Sigmoid colon (tissue), 7 donors: ENCODE measurements around the gene GGPS1. TPM values are rescaled to one million over a fixed set of nuclear protein-coding genes. Genes with fewer than 3 reads are reported as not detected.

Experiments used
- DNase-seq: peaks from one replicate; pipeline ENCODE4 v3.0.0-alpha.2; 2019
- H3K27ac ChIP-seq, 4 donors: fragments of 200-600 bp; sonication (generic); one replicate each; pipeline ENCODE4 v1.5.1; 2016 to 2019; ENCODE audit warnings: mild to moderate bottlenecking in 1 of 4
- H3K27me3 ChIP-seq, 3 donors: fragments of 200-600 bp; sonication (generic); one replicate each; pipeline ENCODE4 v1.5.1; 2019; ENCODE audit warnings: mild to moderate bottlenecking in 1 of 3
- H3K36me3 ChIP-seq, 4 donors: fragments of 200-600 bp; sonication (generic); one replicate each; pipeline ENCODE4 v1.5.1; 2016 to 2019
- H3K4me1 ChIP-seq, 4 donors: fragments of 200-600 bp; sonication (generic); one replicate each; pipeline ENCODE4 v1.5.1; 2017 to 2019
- H3K4me3 ChIP-seq, 4 donors: fragments of 200-600 bp; sonication (generic); one replicate each; pipeline ENCODE4 v1.5.1; 2017 to 2019; ENCODE audit warnings: mild to moderate bottlenecking in 2 of 4, moderate library complexity in 1 of 4
- H3K9me3 ChIP-seq, 4 donors: fragments of 200-600 bp in 3 of 4; sonication (generic) in 3 of 4; one replicate each; pipeline versions ENCODE4 v1.5.1 to v1.6.1; 2013 to 2019
- EP300 ChIP-seq, 4 donors: sonication (generic); formaldehyde crosslinking; IDR thresholded peaks; one replicate each; pipeline ENCODE4 v1.6.1; 2017; ENCODE audit warnings: antibody characterized with exemption in 4 of 4
- POLR2A ChIP-seq, 2 donors: fragments of 450-650 bp; IDR thresholded peaks; one replicate each; pipeline ENCODE4 v1.6.1; 2016; ENCODE audit warnings: antibody characterized with exemption in 2 of 2, mild to moderate bottlenecking in 2 of 2, moderate library complexity in 2 of 2
- POLR2AphosphoS5 ChIP-seq, 4 donors: sonication (generic); formaldehyde crosslinking; IDR thresholded peaks; one replicate each; pipeline ENCODE4 v1.6.1; 2017; ENCODE audit warnings: antibody characterized with exemption in 4 of 4
- WGBS, 2 donors: extraction: QIAGEN DNeasy Blood & Tissue Kit; methylation state at CpG; one replicate each; pipeline ENCODE4 v1.1.7; 2013; 5-methylcytosine and 5-hydroxymethylcytosine counted together
- intact Hi-C: fragments of 100-400 bp; cut with DNase I; formaldehyde crosslinking; loops from one replicate; pipeline ENCODE4 v1.15.1; 2023
- polyA plus RNA-seq, 3 donors: library from polyadenylated mRNA; stranded (reverse); fragments of 200-250 nt; gene quantifications; one replicate each; pipeline ENCODE4 v1.2.3, GENCODE V29; 2013
- total RNA-seq, 4 donors: library from RNA; depleted of rRNA; stranded (reverse); fragments of >200 nt; gene quantifications; one replicate each; pipeline ENCODE4 v1.1.0, GENCODE V29; 2016
- TF ChIP-seq, protein P1 (sequence below), 4 experiments: fragments of 450-650 bp in 3 of 4; fragments of 200-600 bp in 1 of 4; IDR thresholded peaks; one replicate each; pipeline ENCODE4 v1.5.1; 2016 to 2019; ENCODE audit warnings: antibody characterized with exemption in 4 of 4, mild to moderate bottlenecking in 3 of 4, moderate library complexity in 2 of 4
- donor health status: healthy with polysubstance abuse.
- donor health status: Bipolar disorder and iron deficiency.
- donor health status: healthy.

Gene GGPS1
- total and polyA plus RNA-seq, 7 donors, result 16.6 to 35.7 (median 30.3) TPM

DNA sequence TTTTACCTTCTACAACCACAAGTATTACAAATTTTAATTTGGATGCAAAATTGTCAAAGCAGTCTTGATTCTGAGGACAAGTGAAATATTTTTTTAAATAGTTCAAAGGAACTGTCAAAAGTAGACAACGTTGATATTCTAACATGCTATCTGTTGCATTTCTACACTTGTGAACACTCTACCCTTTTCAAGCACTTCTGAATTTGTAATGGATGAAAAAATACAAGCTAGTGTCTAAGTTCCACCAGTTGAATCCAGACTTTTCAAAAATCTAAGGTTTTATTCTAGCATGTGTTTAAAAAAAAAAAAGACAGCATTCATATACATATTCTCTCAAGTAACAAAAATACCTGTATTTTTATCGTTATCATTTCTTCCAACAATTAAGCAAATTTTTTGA is 2.5 kb upstream of the GGPS1 start:
- TF ChIP-seq, protein P1, sequence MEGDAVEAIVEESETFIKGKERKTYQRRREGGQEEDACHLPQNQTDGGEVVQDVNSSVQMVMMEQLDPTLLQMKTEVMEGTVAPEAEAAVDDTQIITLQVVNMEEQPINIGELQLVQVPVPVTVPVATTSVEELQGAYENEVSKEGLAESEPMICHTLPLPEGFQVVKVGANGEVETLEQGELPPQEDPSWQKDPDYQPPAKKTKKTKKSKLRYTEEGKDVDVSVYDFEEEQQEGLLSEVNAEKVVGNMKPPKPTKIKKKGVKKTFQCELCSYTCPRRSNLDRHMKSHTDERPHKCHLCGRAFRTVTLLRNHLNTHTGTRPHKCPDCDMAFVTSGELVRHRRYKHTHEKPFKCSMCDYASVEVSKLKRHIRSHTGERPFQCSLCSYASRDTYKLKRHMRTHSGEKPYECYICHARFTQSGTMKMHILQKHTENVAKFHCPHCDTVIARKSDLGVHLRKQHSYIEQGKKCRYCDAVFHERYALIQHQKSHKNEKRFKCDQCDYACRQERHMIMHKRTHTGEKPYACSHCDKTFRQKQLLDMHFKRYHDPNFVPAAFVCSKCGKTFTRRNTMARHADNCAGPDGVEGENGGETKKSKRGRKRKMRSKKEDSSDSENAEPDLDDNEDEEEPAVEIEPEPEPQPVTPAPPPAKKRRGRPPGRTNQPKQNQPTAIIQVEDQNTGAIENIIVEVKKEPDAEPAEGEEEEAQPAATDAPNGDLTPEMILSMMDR (IDR thresholded peaks at IDR 0.05), result no peak
- TF ChIP-seq POLR2A (IDR thresholded peaks at IDR 0.05), result no peak
- TF ChIP-seq EP300 (IDR thresholded peaks at IDR 0.05), result no peak
- TF ChIP-seq POLR2AphosphoS5 (IDR thresholded peaks at IDR 0.05), result no peak
- Histone ChIP-seq H3K27me3 (no peaks in the 10 kb centered on the region), H3K4me1 (peaks cover 6 to 65% (median 57%) of the 10 kb centered on the region in 4 donors), H3K4me3 (peak overlapping the region in 1 of 4 donors; percentile 95), H3K9me3 (no peaks in the 10 kb centered on the region), H3K27ac (peak overlapping the region in 2 of 4 donors; percentile 97 to 98), H3K36me3 (no peaks in the 10 kb centered on the region)
- no peak for DNase-seq
- WGBS, 2 donors, result 12 to 27% methylated on average over 2 of the region's 2 CpGs
- intact Hi-C loops, result loop anchor here (5.0 kb wide), 3 partner anchors 54 to 176 kb away; partner anchors contain the start of gene B3GALNT2

GRCh38 chr1:235326719-235327558 is 1.4 kb upstream of the GGPS1 start:
- Histone ChIP-seq H3K27ac (peak overlapping the region; percentile 97 to 98 (median 98)), H3K4me1 (peaks cover 6 to 68% (median 59%) of the 10 kb centered on the region in 4 donors), H3K27me3 (no peaks in the 10 kb centered on the region), H3K4me3 (peak overlapping the region; percentile 80 to 98 (median 90)), H3K9me3 (no peaks in the 10 kb centered on the region), H3K36me3 (no peaks in the 10 kb centered on the region)
- 0% methylated on average over 78 of the region's 78 CpGs for WGBS, 2 donors
- no peak for TF ChIP-seq EP300 (IDR thresholded peaks at IDR 0.05)
- no peak for TF ChIP-seq POLR2AphosphoS5 (IDR thresholded peaks at IDR 0.05)
- TF ChIP-seq, protein P1 (IDR thresholded peaks at IDR 0.05), result no peak
- no peak for TF ChIP-seq POLR2A (IDR thresholded peaks at IDR 0.05)
- intact Hi-C loops, result loop anchor here (5.0 kb wide), 3 partner anchors 55 to 175 kb away; partner anchors contain the start of gene B3GALNT2
- DNase-seq, result peak; percentile 72

- Histone ChIP-seq H3K27ac (peak within 1 kb of the TSS; percentile 97 to 98 (median 98)), H3K9me3 (no peaks in the 10 kb centered on the region), H3K36me3 (no peaks in the 10 kb centered on the region), H3K4me1 (peaks cover 6 to 68% (median 66%) of the 10 kb centered on the region in 4 donors), H3K27me3 (no peaks in the 10 kb centered on the region), H3K4me3 (peak within 1 kb of the TSS; percentile 80 to 98 (median 90))
- 0 to 1% methylated on average over 58 of the region's 58 CpGs for whole genome bisulfite sequencing, 2 donors
- intact Hi-C loops, result loop anchor here (1.0 to 5.0 kb wide), 5 partner anchors 40 to 175 kb away; partner anchors contain the start of genes B3GALNT2, RBM34 and TBCE
- TF ChIP-seq EP300 (IDR thresholded peaks at IDR 0.05) (no peak), POLR2A (IDR thresholded peaks at IDR 0.05) (peak; percentile 72 to 84), POLR2AphosphoS5 (IDR thresholded peaks at IDR 0.05) (peak; percentile 86 to 96 (median 90))
- no peak for DNase-seq
Measured at GRCh38 chr1:235327559-235328270, 655 bp upstream of the GGPS1 start, which contains the start of gene ARID4B. TSS of gene ARID4B (minus strand) at chr1:235328179. CDS start at chr1:235326919, 1,260 bp downstream.

DNA sequence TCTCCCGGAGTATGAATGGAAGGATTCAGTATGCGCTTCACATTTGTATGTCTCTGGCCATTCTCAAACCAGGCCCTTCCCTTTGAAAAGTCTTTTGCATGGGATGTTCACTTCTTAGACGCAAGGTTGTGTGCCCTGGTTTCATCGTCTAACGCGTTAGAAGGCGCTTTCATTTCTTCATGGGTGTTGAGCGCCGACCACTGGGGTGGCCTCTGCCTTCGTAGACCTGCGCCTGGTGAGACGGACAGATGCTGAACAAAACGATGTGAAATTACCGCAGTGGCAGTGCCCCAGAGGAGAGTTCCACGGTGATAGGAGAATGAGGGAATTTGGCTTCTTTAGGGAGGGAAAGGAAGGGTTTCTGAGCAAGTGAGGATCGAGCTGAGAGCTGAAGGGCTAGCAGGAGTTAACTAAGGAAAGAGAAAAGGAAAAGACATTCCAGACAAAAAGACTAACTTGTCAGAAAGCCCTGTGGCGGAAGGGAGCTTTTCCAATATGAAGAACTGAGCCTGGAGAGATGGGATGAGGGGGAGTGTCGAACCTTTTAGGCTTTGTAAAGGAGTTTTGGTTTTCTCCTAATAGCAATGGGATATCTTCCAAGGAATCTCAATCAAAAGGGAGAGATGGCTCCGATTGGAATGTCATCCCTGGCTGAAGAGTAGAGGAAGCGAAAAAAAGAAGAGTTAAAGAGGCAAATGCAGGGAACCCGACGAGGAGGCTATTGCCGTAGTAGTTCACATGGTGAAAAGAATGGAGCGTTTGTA is 951 bp downstream of the GGPS1 start:
- 1 to 3% methylated on average over 24 of the region's 24 CpGs for WGBS, 2 donors
- Histone ChIP-seq H3K4me3 (peak overlapping the region; percentile 51 to 95 (median 72)), H3K27me3 (no peaks in the 10 kb centered on the region), H3K9me3 (no peaks in the 10 kb centered on the region), H3K36me3 (no peaks in the 10 kb centered on the region), H3K27ac (peak overlapping the region; percentile 90 to 97 (median 92)), H3K4me1 (peaks cover 6 to 59% (median 55%) of the 10 kb centered on the region in 4 donors)
- peak; percentile 72 for DNase-seq
- intact Hi-C loops, result loop anchor here (2.0 to 5.0 kb wide), 4 partner anchors 57 to 173 kb away; partner anchors contain the start of genes B3GALNT2 and RBM34
- TF ChIP-seq, protein P1 (IDR thresholded peaks at IDR 0.05), result peak in 1 of 4 experiments; percentile 0
- TF ChIP-seq POLR2AphosphoS5 (IDR thresholded peaks at IDR 0.05) (no peak), POLR2A (IDR thresholded peaks at IDR 0.05) (no peak)
